ENCODE results near the gene SMARCC2. TPM values are rescaled to one million over a fixed set of nuclear protein-coding genes. Genes with fewer than 3 reads are reported as not detected.

SMARCC2 gene
- 40.0 and 47.7 TPM in 2 replicates for total RNA-seq

GRCh38 chr12:56189099-56189917 lies at the start of gene SMARCC2:
Gene SMARCC2 (minus strand): TSS chr12:56189483. CDS start chr12:56189461, 22 bp downstream.

GRCh38 chr12:56229916-56230431 lies 40.7 kb upstream of the SMARCC2 start, which contains the start of gene SLC39A5:
Gene SLC39A5 (plus strand): TSS chr12:56230051. CDS start chr12:56231275, 1,224 bp downstream.

GRCh38 chr12:56224102-56224701 lies 34.9 kb upstream of the SMARCC2 start, which contains the start of gene NABP2:
Gene NABP2 (plus strand): TSS chr12:56224342. CDS start chr12:56224857, 515 bp downstream.

GRCh38 chr12:56221757-56222530 lies 32.7 kb upstream of the SMARCC2 start, which contains the start of gene RNF41:
Gene RNF41 (minus strand): TSS chr12:56221922. CDS start chr12:56214047, 7,875 bp downstream.

GRCh38 chr12:56158029-56158925 lies 31.0 kb downstream of the SMARCC2 start, which contains the start of gene MYL6:
Gene MYL6 (plus strand): TSS chr12:56158359. CDS start chr12:56158402, 43 bp downstream.

GRCh38 chr12:56152132-56152755 lies 37.0 kb downstream of the SMARCC2 start, which contains the start of gene MYL6B:
Gene MYL6B (plus strand): TSS chr12:56152587. CDS start chr12:56153919, 1,332 bp downstream.

GRCh38 chr12:56127888-56128669 lies 61.2 kb downstream of the SMARCC2 start, which contains the start of gene ESYT1:
Gene ESYT1 (plus strand): TSS chr12:56128267. CDS start chr12:56128320, 53 bp downstream.

GRCh38 chr12:56117778-56118687 lies 71.2 kb downstream of the SMARCC2 start, which contains the start of gene ZC3H10:
Gene ZC3H10 (plus strand): TSS chr12:56118266. CDS start chr12:56120563, 2,297 bp downstream.

GRCh38 chr12:56116267-56117081 lies 72.8 kb downstream of the SMARCC2 start, which contains the start of gene RPL41:
Gene RPL41 (plus strand): TSS chr12:56116633.

Other genes with a start within 250 kb of the SMARCC2 start
- 0.28 and 0.71 TPM in 2 replicates for gene PMEL, start 223.4 kb downstream of the SMARCC2 start, total RNA-seq
- 7.1 and 8.5 TPM in 2 replicates for gene CDK2, start 222.7 kb downstream of the SMARCC2 start, total RNA-seq
- 34.4 and 43.4 TPM in 2 replicates for gene RAB5B, start 215.4 kb downstream of the SMARCC2 start, total RNA-seq
- 8.7 and 9.2 TPM in 2 replicates for gene SUOX, start 192.2 kb downstream of the SMARCC2 start, total RNA-seq
- 0.57 and 1.5 TPM in 2 replicates for gene IKZF4, start 168.4 kb downstream of the SMARCC2 start, total RNA-seq
- 52.3 and 82.2 TPM in 2 replicates for gene RPS26, start 147.6 kb downstream of the SMARCC2 start, total RNA-seq
- gene ERBB3, start 109.3 kb downstream of the SMARCC2 start, total RNA-seq: 0.28 TPM in 2 replicates
- 86.5 and 93.8 TPM in 2 replicates for gene PA2G4, start 84.9 kb downstream of the SMARCC2 start, total RNA-seq
- 4,326 and 4,609 TPM in 2 replicates for gene RPL41, start 72.8 kb downstream of the SMARCC2 start, total RNA-seq
- 5.7 and 6.6 TPM in 2 replicates for gene ZC3H10, start 71.2 kb downstream of the SMARCC2 start, total RNA-seq
- 163 and 185 TPM in 2 replicates for gene ESYT1, start 61.2 kb downstream of the SMARCC2 start, total RNA-seq
- 94.5 and 122 TPM in 2 replicates for gene MYL6B, start 36.9 kb downstream of the SMARCC2 start, total RNA-seq
- gene MYL6, start 31.1 kb downstream of the SMARCC2 start, total RNA-seq: 2,455 and 2,914 TPM in 2 replicates
- gene RNF41, start 32.4 kb upstream of the SMARCC2 start, total RNA-seq: 165 and 169 TPM in 2 replicates
- gene NABP2, start 34.9 kb upstream of the SMARCC2 start, total RNA-seq: 21.9 and 22.6 TPM in 2 replicates
- gene SLC39A5, start 40.6 kb upstream of the SMARCC2 start, total RNA-seq: under 0.01 TPM in 2 replicates
- gene ANKRD52, start 68.9 kb upstream of the SMARCC2 start, total RNA-seq: 9.7 and 12.2 TPM in 2 replicates
- 6.4 and 8.0 TPM in 2 replicates for gene COQ10A, start 77.5 kb upstream of the SMARCC2 start, total RNA-seq
- gene CS, start 110.8 kb upstream of the SMARCC2 start, total RNA-seq: 52.1 and 61.7 TPM in 2 replicates
- 85.5 and 104 TPM in 2 replicates for gene CNPY2, start 126.5 kb upstream of the SMARCC2 start, total RNA-seq
- 17.8 and 24.4 TPM in 2 replicates for gene PAN2, start 144.5 kb upstream of the SMARCC2 start, total RNA-seq
- not detected in 2 replicates for gene IL23A, start 149.4 kb upstream of the SMARCC2 start, total RNA-seq
- gene STAT2, start 170.6 kb upstream of the SMARCC2 start, total RNA-seq: 289 and 326 TPM in 2 replicates
- gene APOF, start 173.4 kb upstream of the SMARCC2 start, total RNA-seq: not detected in 2 replicates